GM13977 (cell line): ENCODE data around the gene NEURL4.
A peak's percentile ranks its signal among the peaks of the same experiment; 100 is the strongest.

Experiments used
- DNase-seq: peaks from one replicate; pipeline ENCODE4 v3.0.0; 2012; ENCODE audit warnings: low spot score
- CTCF ChIP-seq: IDR thresholded peaks from 2 replicates; pipeline ENCODE4 v1.5.1; 2012; ENCODE audit warnings: mild to moderate bottlenecking, control low read depth; ENCODE audit not compliant: insufficient read depth; ENCODE audit errors: extremely low read depth, missing control alignments
- in situ Hi-C: fragments of 300-500 bp; cut with MboI; formaldehyde crosslinking; loops from one replicate; pipeline ENCODE4 v1.12.0; 2022; ENCODE audit warnings: low sequenced_read_pairs, low pct_unique_long_range_greater_than_20kb, mixed read lengths, inconsistent platforms; ENCODE audit not compliant: unreplicated experiment

Gene NEURL4

GRCh38 chr17:7355053-7355452 lies 25.9 kb upstream of the NEURL4 start, which contains the start of gene TMEM95:
Gene TMEM95, plus strand, starts transcription at chr17:7355156. Its CDS starts 49 bp downstream, at chr17:7355205.
- no peak for TF ChIP-seq CTCF
- in situ Hi-C loops, result loop anchor here (25.0 kb wide), 1 partner anchor 207 kb away; the partner anchor contains the start of genes SENP3 and TNFSF13
- no peak for DNase-seq

- no peak for DNase-seq
- in situ Hi-C loops, result loop anchor here (25.0 kb wide), 1 partner anchor 208 kb away; the partner anchor contains the start of genes SENP3 and TNFSF13
- TF ChIP-seq CTCF, result no peak
These were observed 25.2 kb upstream of the NEURL4 start for GRCh38 chr17:7354262-7354843.

GRCh38 chr17:7352910-7353635 lies 23.9 kb upstream of the NEURL4 start:
- TF ChIP-seq CTCF, result no peak
- peak; percentile 5 for DNase-seq
- in situ Hi-C loops, result loop anchor here (25.0 kb wide), 1 partner anchor 209 kb away; the partner anchor contains the start of genes SENP3 and TNFSF13

- no peak for TF ChIP-seq CTCF
- DNase-seq, result peak; percentile 64
- in situ Hi-C loops, result loop anchor here (25.0 kb wide), 1 partner anchor 210 kb away; the partner anchor contains the start of genes SENP3 and TNFSF13
These were observed 23.4 kb upstream of the NEURL4 start for GRCh38 chr17:7352503-7352889.

GRCh38 chr17:7351665-7352502 lies 22.7 kb upstream of the NEURL4 start, which contains the start of gene KCTD11:
Gene KCTD11, plus strand, starts transcription at chr17:7352162.
- TF ChIP-seq CTCF, result peak; percentile 60
- DNase-seq, result peak; percentile 96

GRCh38 chr17:7348478-7349242 lies 19.5 kb upstream of the NEURL4 start:
- in situ Hi-C loops, result no loop called here
- no peak for TF ChIP-seq CTCF

More at GRCh38 chr17:7351665-7352502, 22.7 kb upstream of the NEURL4 start, which contains the start of gene KCTD11:
- in situ Hi-C loops, result loop anchor here (25.0 kb wide), 1 partner anchor 210 kb away; the partner anchor contains the start of genes SENP3 and TNFSF13

More at GRCh38 chr17:7348478-7349242, 19.5 kb upstream of the NEURL4 start:
- DNase-seq, result no peak
